ENCODE results near the gene FBXO34.

Gene FBXO34, protein sequence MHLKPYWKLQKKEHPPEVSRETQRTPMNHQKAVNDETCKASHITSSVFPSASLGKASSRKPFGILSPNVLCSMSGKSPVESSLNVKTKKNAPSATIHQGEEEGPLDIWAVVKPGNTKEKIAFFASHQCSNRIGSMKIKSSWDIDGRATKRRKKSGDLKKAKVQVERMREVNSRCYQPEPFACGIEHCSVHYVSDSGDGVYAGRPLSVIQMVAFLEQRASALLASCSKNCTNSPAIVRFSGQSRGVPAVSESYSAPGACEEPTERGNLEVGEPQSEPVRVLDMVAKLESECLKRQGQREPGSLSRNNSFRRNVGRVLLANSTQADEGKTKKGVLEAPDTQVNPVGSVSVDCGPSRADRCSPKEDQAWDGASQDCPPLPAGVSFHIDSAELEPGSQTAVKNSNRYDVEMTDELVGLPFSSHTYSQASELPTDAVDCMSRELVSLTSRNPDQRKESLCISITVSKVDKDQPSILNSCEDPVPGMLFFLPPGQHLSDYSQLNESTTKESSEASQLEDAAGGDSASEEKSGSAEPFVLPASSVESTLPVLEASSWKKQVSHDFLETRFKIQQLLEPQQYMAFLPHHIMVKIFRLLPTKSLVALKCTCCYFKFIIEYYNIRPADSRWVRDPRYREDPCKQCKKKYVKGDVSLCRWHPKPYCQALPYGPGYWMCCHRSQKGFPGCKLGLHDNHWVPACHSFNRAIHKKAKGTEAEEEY

GRCh38 chr14:55270832-55271571, at the start of gene FBXO34:
FBXO34 (plus strand) TSS chr14:55271421; CDS start chr14:55350391, 78,970 bp downstream.
- DNase-seq: peak; percentile 95

DNA sequence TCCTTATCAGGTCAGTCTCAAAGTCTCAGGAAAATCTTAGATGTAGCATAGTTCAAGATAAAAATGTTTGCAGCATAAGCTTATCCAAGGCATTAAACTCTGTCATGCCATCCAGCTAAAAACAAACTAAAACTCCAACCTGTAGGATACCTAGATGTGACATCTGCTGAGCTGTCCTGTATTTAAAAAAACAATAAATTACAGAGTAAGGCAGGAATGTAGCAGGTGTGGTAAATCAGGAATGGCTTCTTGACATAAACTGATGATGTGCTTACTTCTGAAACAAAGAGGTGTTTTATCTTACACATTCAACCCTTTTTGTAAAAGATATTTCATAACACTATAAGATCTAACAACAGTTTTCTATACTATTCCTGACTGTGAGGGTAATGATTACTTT, 49.3 kb upstream of the FBXO34 start:
- DNase-seq: no peak

DNA sequence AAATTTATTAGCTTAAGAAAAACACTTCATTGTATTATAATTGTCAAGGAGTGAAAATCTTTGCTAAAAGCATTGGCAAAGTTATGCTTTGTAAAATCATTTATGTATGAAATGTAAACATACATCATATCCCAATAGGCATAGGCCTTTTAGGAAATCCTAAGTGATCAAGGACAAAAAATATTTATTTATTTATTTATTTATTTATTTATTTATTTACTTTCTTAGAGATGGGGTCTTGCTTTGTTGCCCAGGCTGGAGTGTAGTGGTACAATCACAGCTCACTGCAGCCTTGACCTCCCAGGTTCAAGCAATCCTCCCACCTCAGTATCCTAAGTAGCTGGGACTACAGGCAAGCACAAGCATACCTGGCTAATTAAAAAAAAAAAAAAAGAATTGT, 47.9 kb upstream of the FBXO34 start:
- DNase-seq: no peak

GRCh38 chr14:55228261-55228660, 43.0 kb upstream of the FBXO34 start:
- no peak for DNase-seq

- DNase-seq: no peak
Measured at GRCh38 chr14:55233591-55233990, 37.6 kb upstream of the FBXO34 start.

- peak; percentile 63 for DNase-seq
Measured at GRCh38 chr14:55238019-55238680, 33.1 kb upstream of the FBXO34 start.

DNA sequence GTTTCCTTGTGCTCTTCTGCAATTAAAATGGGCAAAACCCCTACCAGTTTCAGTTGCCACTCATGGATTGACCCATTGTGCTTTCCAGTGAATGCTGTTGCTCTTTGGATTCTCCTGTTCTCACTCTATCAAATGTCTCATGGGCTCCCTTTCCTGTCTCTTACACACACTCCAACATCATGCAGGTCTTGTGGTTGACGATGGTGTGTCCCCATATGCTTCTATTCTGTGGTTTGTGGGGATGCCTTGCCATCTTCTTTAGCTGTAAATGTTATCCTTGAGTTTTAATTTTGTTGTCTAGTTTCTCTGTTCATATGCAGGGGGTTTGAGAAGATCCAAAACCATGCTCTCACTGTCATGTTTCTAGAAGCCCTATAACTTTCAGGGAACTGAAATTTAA, 31.9 kb upstream of the FBXO34 start:
- DNase-seq: peak; percentile 3

DNA sequence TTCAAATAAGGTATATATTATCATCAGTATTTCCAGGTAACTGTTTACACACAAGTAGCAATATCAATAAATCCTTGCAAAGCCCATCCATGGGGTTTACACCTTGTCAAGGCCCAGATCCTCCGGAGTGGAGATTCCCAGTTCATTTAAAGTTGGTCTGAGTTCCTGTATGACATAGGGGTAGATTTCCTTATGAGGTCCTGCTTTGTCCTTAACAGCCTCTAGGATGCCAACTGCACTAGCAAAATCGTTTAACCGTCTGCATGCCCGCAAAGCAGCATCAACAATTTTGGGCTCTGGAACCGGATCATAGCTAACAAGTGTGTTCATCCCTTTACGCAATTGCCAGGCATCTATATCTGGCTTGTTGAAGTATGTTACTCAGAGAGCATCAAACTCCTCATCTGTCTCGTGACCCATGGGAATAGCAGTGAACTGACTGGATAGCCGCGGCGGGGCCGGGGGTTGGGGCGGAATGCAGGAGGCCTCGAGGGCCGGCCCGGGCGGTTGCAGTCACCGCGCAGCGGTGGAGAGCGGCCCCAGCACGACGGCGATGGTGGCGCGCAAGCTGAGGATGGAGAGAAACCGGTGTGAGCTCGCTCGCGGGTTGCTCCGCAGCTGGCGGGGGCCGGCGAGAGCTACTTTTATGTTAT, 30.6 kb upstream of the FBXO34 start:
- DNase-seq: no peak

GRCh38 chr14:55241673-55242072, 29.5 kb upstream of the FBXO34 start:
- no peak for DNase-seq

DNA sequence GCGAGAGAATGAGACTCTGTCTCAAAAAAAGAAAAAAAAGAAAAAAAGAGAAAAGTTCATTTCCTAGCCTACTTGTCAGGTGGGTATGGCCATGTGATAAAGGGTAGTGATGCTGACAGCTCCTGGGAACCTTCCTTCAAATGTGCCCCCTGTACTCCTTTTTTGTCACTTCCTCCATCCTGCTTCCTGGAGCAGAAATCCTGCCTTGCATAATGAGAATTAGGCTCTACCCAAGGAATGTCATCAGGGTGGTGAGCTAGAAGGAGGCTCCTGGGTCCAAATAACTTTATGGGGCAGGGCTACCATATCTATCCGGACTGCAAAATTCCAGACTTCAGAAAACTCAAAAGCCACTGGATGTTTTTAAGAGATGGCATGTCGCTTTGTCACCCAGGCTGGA, 27.8 kb upstream of the FBXO34 start:
- no peak for DNase-seq

GRCh38 chr14:55243813-55244212, 27.4 kb upstream of the FBXO34 start:
- DNase-seq: no peak

GRCh38 chr14:55245657-55246268, 25.5 kb upstream of the FBXO34 start:
- DNase-seq: peak; percentile 6

- DNase-seq: no peak
Measured at GRCh38 chr14:55248411-55248810, 22.8 kb upstream of the FBXO34 start.

DNA sequence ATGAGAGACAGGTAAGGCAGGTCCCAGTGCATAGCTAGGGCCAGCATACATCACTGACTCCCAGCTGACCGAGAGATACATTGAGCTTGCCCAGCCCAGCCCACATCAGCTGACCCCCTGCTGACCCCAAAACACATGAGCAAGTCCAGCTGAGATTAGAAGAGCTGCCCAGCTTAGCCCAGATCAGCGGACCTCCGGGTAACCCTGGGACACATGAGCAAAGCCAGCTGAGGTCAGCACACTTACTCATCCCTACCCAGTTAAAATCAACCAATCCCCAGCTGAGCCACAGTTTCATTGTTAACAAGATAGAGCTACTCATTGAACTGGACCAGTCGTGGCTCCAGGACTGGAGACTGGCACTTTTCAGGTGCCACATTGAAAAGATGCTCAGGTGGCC, 21.8 kb upstream of the FBXO34 start:
- DNase-seq: no peak

GRCh38 chr14:55253276-55253675, 17.9 kb upstream of the FBXO34 start:
- no peak for DNase-seq

GRCh38 chr14:55254581-55254980, 16.6 kb upstream of the FBXO34 start:
- no peak for DNase-seq

DNA sequence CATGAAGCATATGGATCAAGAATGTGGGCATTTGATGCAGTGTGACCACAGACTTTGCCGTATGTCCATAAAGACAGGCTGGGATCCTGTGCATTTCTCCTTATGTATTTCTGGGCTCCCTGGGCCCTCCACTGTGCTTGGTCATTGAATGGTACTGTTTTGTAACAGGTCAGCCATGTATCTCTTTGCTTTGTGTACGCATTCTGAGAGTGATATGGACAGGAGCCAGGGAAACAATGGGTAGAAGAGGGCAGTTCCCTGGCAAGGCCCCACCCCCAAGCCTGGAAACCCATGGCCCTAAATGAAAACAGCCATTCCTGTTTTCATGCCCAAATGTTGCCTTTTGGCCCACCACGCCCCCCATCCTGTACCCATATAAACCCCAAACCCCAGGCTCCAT, 15.2 kb upstream of the FBXO34 start:
- DNase-seq: no peak

GRCh38 chr14:55256586-55256985, 14.6 kb upstream of the FBXO34 start:
- no peak for DNase-seq

GRCh38 chr14:55265197-55265596, 6.0 kb upstream of the FBXO34 start:
- DNase-seq: peak; percentile 15

DNA sequence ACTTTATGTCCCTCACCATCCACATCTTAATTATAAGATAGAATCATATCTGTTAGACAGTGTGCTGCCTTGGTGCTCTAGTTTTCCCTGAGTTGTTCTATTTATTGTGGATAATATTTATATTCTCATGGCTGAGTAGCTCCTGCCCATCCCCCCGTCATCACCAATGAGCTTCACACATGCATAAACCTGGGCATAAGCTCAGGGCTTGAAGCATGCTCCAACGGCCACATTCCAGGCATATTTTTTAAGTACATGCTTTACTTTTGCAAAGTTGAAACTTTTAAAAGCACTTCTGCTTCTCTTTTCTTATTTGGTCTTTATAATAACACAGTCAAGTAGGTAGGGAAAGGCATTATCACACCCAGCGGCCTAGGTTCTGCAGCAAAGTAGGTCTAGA, 3.4 kb upstream of the FBXO34 start:
- no peak for DNase-seq

DNA sequence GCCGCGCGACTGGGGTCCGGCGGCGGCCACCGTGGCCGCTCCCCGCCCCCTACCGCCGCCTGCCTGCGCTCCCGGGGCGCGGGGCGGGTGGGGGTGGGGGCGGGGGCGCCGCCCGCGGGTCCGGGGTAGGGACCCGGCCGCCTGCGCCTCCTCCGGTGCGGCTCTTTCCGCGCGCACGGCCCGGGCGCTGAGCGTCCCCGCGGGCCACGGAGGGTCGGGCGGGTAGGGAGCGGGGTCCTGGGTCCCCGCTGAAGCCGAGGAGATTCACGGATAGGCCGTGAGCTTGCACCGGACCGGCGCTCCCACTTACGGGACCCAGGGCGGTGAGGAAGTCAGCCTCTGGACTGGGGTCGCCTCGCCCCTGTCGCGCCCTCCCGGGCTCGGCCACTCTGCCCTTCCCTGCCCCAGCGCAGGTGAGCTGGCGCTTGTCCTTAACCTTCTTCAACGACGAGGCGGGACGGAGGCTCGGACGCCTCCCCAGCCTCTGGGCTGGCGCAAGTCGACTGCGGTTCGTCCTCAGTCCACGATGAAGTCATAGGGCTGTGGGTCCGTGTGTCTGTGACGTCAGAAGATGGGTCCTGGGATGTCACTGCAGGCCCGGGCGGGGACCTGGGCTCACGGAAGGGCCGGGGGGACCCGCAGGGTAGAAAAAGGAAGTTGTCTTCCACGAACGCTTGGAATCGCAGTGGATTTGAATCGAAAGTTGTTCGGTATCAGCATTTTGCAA, 514 bp downstream of the FBXO34 start:
- peak; percentile 75 for DNase-seq

Measured in GDM1 (cell line).